ENCODE data around the gene RP9.

RP9 gene

DNA sequence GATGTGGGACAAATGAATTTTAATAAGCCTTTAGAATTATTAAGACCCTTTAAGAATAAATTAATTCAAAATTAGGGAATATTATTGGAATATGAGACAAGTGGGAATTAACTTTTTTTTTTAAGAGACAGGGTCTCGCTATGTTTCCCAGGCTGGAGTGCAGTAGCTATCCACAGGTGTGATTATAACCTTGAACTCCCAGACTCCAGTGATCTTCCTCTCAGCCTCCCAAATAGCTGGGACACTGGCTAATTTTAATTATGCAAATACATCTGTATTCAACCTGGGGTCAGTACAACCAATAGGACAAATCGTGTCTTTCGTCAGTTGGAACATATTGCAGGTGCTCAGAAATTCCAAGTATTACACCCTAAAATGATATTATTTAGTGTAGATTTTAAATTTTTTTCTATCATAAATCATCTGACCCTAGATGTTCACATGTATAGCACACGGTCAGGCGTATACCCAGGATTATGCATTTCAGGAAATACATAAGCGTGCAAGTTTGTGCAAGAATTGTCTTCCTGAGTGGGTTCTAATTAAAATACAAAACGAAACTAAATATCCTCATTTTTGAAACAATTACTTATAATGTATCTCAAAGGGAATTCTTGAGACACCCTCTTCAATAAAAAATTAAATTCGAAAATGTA, 47.8 kb downstream of the RP9 start:
- H3K4me3 ChIP-seq (ENCODE audit: low read depth, low read length): peak overlapping the region; percentile 81
- in situ Hi-C loops (cut with HindIII; ENCODE audit: low pct_ligation_motif_present, low sequenced_read_pairs): no loop called here
- no peak for DNase-seq
- H3K27ac ChIP-seq: no peak overlapping the region
- H3K36me3 ChIP-seq (replicated peaks): no peaks in the 10 kb centered on the region
- no peaks in the 10 kb centered on the region for H3K27me3 ChIP-seq (replicated peaks)
- TF ChIP-seq, protein P1, sequence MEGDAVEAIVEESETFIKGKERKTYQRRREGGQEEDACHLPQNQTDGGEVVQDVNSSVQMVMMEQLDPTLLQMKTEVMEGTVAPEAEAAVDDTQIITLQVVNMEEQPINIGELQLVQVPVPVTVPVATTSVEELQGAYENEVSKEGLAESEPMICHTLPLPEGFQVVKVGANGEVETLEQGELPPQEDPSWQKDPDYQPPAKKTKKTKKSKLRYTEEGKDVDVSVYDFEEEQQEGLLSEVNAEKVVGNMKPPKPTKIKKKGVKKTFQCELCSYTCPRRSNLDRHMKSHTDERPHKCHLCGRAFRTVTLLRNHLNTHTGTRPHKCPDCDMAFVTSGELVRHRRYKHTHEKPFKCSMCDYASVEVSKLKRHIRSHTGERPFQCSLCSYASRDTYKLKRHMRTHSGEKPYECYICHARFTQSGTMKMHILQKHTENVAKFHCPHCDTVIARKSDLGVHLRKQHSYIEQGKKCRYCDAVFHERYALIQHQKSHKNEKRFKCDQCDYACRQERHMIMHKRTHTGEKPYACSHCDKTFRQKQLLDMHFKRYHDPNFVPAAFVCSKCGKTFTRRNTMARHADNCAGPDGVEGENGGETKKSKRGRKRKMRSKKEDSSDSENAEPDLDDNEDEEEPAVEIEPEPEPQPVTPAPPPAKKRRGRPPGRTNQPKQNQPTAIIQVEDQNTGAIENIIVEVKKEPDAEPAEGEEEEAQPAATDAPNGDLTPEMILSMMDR (IDR thresholded peaks at IDR 0.05; ENCODE audit: low read depth, low read length, missing control alignments): no peak

DNA sequence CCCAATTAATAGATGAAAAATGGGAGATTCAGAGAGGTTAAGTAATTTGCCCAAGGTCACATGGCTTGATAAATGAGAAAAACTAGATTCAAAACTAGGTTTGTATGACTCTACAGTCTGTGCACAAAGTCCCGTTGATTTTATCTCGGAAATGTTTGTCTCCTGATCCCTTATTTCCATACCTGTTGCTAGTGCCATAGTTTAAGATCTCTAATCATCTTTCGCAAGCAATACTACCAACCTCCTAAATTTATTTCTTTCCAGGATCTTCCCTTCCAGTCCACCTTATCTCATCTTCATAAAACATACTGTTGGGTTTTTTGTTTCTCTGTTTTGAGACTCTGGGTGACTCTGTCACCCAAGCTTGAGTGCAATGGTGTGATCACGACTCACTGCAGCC, 49.6 kb downstream of the RP9 start:
- Histone ChIP-seq H3K36me3 (replicated peaks) (no peaks in the 10 kb centered on the region), H3K4me3 (ENCODE audit: low read depth, low read length) (no peak overlapping the region), H3K27ac (no peak overlapping the region), H3K27me3 (replicated peaks) (no peaks in the 10 kb centered on the region)
- TF ChIP-seq, protein P1 (IDR thresholded peaks at IDR 0.05; ENCODE audit: low read depth, low read length, missing control alignments): no peak
- DNase-seq: no peak
- in situ Hi-C loops (cut with HindIII; ENCODE audit: low pct_ligation_motif_present, low sequenced_read_pairs): no loop called here

DNA sequence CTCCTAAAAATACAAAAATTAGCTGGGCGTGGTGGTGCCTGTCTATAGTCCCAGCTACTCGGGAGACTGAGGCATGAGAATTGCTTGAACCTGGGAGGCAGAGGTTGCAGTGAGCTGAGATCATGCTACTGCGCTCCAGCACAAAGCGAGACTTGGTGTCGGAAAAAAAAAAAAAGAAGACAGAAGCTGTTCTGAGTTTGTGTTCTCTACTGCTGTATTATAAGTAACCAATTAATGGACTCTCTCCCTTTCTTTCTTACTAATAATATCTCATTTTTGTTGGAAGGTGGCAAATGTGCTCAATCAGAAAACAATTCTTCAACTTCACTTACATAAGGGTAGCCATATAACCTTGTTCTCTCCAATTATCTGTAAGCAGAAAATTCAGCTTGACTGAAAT, 54.0 kb downstream of the RP9 start:
- no peak overlapping the region for H3K4me3 ChIP-seq (ENCODE audit: low read depth, low read length)
- H3K36me3 ChIP-seq (replicated peaks): no peaks in the 10 kb centered on the region
- in situ Hi-C loops (cut with HindIII; ENCODE audit: low pct_ligation_motif_present, low sequenced_read_pairs): no loop called here
- TF ChIP-seq, protein P1 (IDR thresholded peaks at IDR 0.05; ENCODE audit: low read depth, low read length, missing control alignments): no peak
- DNase-seq: no peak
- H3K27ac ChIP-seq: no peak overlapping the region
- no peaks in the 10 kb centered on the region for H3K27me3 ChIP-seq (replicated peaks)

DNA sequence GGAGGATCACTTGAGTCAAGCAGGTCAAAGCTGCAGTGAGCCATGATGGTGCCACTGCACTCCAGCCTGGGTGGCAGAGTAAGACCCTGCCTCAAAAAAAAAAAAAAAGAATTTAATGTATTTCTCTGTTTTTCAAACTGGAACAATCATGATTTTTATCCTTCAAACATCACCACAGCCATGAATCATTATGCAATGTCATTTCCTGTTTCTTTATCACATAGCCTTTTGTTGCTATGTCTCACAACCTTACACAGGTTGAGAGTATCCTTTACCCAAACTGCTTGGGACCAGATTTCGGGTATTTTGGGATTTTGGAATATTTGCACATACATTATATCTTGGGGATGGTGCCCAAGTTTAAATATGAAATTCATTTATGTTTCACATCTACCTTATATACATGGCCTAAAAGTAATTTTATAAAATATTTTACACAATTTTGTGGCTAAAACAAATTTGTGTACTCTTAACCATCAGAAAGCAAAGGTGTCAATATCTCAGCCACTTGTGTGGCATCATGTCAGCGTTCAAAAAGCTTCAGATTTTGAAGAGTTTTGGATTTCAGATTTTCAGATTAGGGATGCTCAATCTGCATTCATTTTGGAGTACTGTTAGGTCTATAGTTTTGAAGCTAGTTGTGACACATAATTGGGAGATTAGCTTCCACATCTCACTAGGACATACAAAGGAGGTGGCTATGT, 54.8 kb downstream of the RP9 start:
- Histone ChIP-seq H3K27me3 (replicated peaks) (no peaks in the 10 kb centered on the region), H3K27ac (peak overlapping the region; percentile 32), H3K36me3 (replicated peaks) (no peaks in the 10 kb centered on the region), H3K4me3 (ENCODE audit: low read depth, low read length) (no peak overlapping the region)
- TF ChIP-seq, protein P1 (IDR thresholded peaks at IDR 0.05; ENCODE audit: low read depth, low read length, missing control alignments): no peak
- no peak for DNase-seq
- in situ Hi-C loops (cut with HindIII; ENCODE audit: low pct_ligation_motif_present, low sequenced_read_pairs): no loop called here

DNA sequence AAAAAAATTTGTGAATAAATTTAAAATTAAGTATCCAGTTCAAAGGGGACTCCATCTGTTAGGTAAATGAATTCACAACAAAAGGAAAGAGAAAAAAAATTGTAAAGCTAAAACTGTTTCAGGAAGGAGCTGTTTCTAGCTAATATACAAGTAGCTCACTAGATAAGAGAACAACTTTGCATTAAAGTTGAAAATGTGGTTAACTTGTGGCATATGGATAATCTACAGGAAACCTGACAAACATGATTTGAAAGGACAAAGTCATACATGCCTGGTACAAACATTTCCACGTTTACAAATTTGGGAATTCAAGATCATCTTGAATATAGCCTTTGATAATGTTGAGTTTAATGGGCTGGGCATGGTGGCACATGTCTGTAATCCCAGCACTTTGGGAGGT, 55.5 kb downstream of the RP9 start:
- H3K27ac ChIP-seq: peak overlapping the region; percentile 32

More for the DNA sequence above, 55.5 kb downstream of the RP9 start:
- H3K4me3 ChIP-seq (ENCODE audit: low read depth, low read length): no peak overlapping the region
- TF ChIP-seq, protein P1 (IDR thresholded peaks at IDR 0.05; ENCODE audit: low read depth, low read length, missing control alignments): no peak
- DNase-seq: no peak
- no peaks in the 10 kb centered on the region for H3K27me3 ChIP-seq (replicated peaks)
- in situ Hi-C loops (cut with HindIII; ENCODE audit: low pct_ligation_motif_present, low sequenced_read_pairs): no loop called here
- H3K36me3 ChIP-seq (replicated peaks): no peaks in the 10 kb centered on the region
